Measurements from ENCODE around the gene RBM14. TPM values are rescaled to one million over a fixed set of nuclear protein-coding genes. Genes with fewer than 3 reads are reported as not detected.
"Not testable (repeated sequence)": the region's sequence is repeated elsewhere in the genome, so short reads cannot be mapped to it uniquely, and the experiment has no call there.

RBM14 gene
- total RNA-seq, 1 donor from 2014 or later = 197 TPM

GRCh38 chr11:66606608-66607007, 9.8 kb upstream of the RBM14 start:
- intact Hi-C loops (cut with micrococcal nuclease); H3K27me3 Mint-ChIP-seq (ENCODE audit: low read depth); H3K9me3 Mint-ChIP-seq; DNase-seq (ENCODE audit: low spot score); H3K27ac Mint-ChIP-seq; H3K4me3 Mint-ChIP-seq (ENCODE audit: low read depth): not testable (repeated sequence)
- Mint-ChIP-seq H3K4me1 (ENCODE audit: low read depth) (peaks cover 15% of the 10 kb centered on the region), H3K36me3 (ENCODE audit: low read depth) (peaks cover 13% of the 10 kb centered on the region)

DNA sequence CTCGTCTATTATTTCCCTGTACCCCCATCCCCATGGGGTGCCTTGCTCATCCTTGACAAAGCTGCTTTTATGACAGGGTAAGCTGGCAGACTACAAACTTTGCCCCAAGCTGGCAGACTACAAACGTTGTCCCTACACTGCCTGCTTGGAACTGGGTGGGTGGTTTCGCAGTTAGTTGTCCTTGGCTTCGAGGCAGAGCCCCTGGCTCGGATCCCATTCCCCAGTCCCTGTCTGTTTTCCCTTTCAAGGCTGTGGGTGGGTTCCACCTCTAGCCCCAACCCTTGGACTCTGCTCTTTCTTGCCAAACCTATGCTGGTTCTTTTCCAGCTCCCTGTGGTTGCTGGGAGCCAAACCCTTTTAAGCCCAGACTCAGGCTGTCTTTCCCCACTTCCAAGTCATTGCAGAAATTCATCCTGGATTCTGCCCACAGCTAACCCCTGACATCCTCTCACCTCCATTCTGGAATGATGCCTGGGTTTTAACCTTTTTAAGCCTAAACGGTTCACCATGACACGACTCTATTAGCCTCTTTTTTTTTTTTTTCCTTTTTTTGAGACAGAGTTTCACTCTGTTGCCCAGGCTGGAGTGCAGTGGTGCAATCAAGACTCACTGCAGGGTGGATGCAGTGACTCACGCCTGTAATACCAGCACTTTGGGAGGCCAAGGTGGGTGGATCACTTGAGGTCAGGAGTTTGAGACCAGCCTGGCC, 9.2 kb upstream of the RBM14 start:
- Mint-ChIP-seq H3K4me3 (ENCODE audit: low read depth) (no peak overlapping the region), H3K27ac (no peak overlapping the region), H3K36me3 (ENCODE audit: low read depth) (peaks cover 11% of the 10 kb centered on the region), H3K4me1 (ENCODE audit: low read depth) (peaks cover 15% of the 10 kb centered on the region), H3K27me3 (ENCODE audit: low read depth) (no peaks in the 10 kb centered on the region), H3K9me3 (no peaks in the 10 kb centered on the region)
- intact Hi-C loops (cut with micrococcal nuclease) = no loop called here
- DNase-seq (ENCODE audit: low spot score) = no peak

GRCh38 chr11:66609721-66610617, 6.5 kb upstream of the RBM14 start:
- Mint-ChIP-seq H3K36me3 (ENCODE audit: low read depth) (peaks cover 9% of the 10 kb centered on the region), H3K4me1 (ENCODE audit: low read depth) (peaks cover 15% of the 10 kb centered on the region), H3K27me3 (ENCODE audit: low read depth) (no peaks in the 10 kb centered on the region), H3K27ac (peak overlapping the region; percentile 77), H3K9me3 (no peaks in the 10 kb centered on the region), H3K4me3 (ENCODE audit: low read depth) (no peak overlapping the region)
- intact Hi-C loops (cut with micrococcal nuclease) = loop anchor here (10.0 kb wide), 1 partner anchor 505 kb away; the partner anchor contains the start of gene KDM2A
- DNase-seq (ENCODE audit: low spot score) = no peak

DNA sequence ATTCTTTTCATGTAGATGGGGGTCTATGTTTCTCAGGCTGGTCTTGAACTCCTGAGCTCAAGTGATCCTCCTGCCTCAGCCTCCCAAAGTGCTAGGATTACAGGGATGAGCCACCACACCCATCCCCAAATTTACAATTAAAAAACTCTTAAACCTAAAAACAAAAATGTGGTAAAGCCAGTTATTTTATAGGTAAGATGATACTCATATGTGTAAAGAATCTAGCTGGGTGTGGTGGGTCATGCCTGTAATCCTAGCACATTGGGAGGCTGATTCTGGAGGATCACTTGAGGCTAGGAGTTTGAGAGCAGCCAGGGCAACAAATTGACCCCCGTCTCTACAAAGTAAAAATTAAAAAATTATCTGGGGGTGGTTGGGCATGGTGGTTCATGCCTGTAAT, 4.0 kb upstream of the RBM14 start:
- intact Hi-C loops (cut with micrococcal nuclease) = loop anchor here (10.0 kb wide), 1 partner anchor 502 kb away; the partner anchor contains the start of gene KDM2A
- no peak for DNase-seq (ENCODE audit: low spot score)
- Mint-ChIP-seq H3K36me3 (ENCODE audit: low read depth) (peaks cover 23% of the 10 kb centered on the region), H3K27ac (no peak overlapping the region), H3K4me3 (ENCODE audit: low read depth) (no peak overlapping the region), H3K9me3 (no peaks in the 10 kb centered on the region), H3K4me1 (ENCODE audit: low read depth) (peaks cover 20% of the 10 kb centered on the region), H3K27me3 (ENCODE audit: low read depth) (no peaks in the 10 kb centered on the region)

GRCh38 chr11:66614073-66614472, 2.4 kb upstream of the RBM14 start:
- no peaks in the 10 kb centered on the region for H3K9me3 Mint-ChIP-seq
- peaks cover 37% of the 10 kb centered on the region for H3K36me3 Mint-ChIP-seq (ENCODE audit: low read depth)
- H3K4me1 Mint-ChIP-seq (ENCODE audit: low read depth) = peaks cover 30% of the 10 kb centered on the region
- no peak for DNase-seq (ENCODE audit: low spot score)
- no peak overlapping the region for H3K27ac Mint-ChIP-seq
- intact Hi-C loops (cut with micrococcal nuclease) = loop anchor here (10.0 kb wide), 1 partner anchor 501 kb away; the partner anchor contains the start of gene KDM2A
- H3K4me3 Mint-ChIP-seq (ENCODE audit: low read depth) = no peak overlapping the region
- no peaks in the 10 kb centered on the region for H3K27me3 Mint-ChIP-seq (ENCODE audit: low read depth)

DNA sequence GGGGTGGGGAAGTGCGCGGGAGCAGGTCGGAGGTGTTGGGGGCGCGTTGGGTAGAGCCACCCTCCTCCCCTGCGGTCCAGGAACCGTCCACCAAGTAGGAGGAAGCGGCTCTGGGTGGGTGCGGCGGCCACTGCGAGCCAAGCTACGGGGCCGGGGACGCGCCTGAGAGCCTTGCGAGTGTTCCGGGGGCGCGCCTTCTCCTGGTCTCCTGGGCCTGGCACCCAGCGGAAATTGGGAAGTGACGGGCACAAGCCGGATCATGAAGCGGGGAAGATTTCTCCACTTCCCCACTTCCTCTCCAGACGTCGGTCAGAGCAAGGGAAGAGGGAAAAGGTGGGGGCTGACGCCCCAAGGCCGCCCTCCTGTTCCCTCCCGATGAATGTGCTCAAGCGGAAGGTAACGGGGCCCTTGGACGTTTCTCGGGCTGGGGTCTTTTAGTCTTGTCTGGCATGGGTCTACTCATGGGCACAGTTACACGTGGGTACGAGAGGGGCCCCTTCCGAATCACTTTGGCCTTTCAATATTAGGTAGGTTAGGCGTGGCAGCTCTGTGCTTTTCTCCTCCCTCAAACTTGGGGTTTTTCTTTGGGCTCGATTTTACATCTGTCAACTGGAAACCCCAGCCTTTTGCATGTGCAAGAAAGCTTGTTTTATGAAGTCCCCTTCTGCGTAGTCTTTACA, 865 bp downstream of the RBM14 start:
- H3K36me3 Mint-ChIP-seq (ENCODE audit: low read depth) = peaks cover 65% of the 10 kb centered on the region
- no peak for DNase-seq (ENCODE audit: low spot score)
- peak overlapping the region; percentile 93 for H3K4me3 Mint-ChIP-seq (ENCODE audit: low read depth)
- intact Hi-C loops (cut with micrococcal nuclease) = loop anchor here (2.0 to 10.0 kb wide), 3 partner anchors 40 to 498 kb away; partner anchors contain the start of genes ACTN3, KDM2A and ZDHHC24
- H3K4me1 Mint-ChIP-seq (ENCODE audit: low read depth) = peaks cover 26% of the 10 kb centered on the region
- H3K27me3 Mint-ChIP-seq (ENCODE audit: low read depth) = no peaks in the 10 kb centered on the region
- H3K9me3 Mint-ChIP-seq = no peaks in the 10 kb centered on the region
- H3K27ac Mint-ChIP-seq = peak overlapping the region; percentile 97

- Mint-ChIP-seq H3K4me1 (ENCODE audit: low read depth) (peaks cover 41% of the 10 kb centered on the region), H3K9me3 (no peaks in the 10 kb centered on the region), H3K27me3 (ENCODE audit: low read depth) (no peaks in the 10 kb centered on the region), H3K4me3 (ENCODE audit: low read depth) (peak overlapping the region; percentile 93), H3K27ac (peak overlapping the region; percentile 97), H3K36me3 (ENCODE audit: low read depth) (peaks cover 84% of the 10 kb centered on the region)
- peak; percentile 20 for DNase-seq (ENCODE audit: low spot score)
- intact Hi-C loops (cut with micrococcal nuclease) = loop anchor here (2.0 to 10.0 kb wide), 3 partner anchors 42 to 496 kb away; partner anchors contain the start of genes KDM2A and RBM4B
These were observed 2.7 kb downstream of the RBM14 start for GRCh38 chr11:66619080-66619554.

DNA sequence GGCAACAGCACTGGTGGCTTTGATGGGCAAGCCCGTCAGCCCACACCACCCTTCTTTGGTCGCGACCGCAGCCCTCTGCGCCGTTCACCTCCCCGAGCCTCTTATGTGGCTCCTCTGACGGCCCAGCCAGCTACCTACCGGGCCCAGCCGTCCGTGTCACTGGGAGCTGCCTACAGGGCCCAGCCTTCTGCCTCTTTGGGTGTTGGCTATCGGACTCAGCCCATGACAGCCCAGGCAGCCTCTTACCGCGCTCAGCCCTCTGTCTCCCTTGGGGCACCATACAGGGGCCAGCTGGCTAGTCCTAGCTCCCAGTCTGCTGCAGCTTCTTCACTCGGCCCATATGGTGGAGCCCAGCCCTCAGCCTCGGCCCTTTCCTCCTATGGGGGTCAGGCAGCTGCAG, 8.0 kb downstream of the RBM14 start:
- H3K27ac Mint-ChIP-seq = no peak overlapping the region
- H3K4me3 Mint-ChIP-seq (ENCODE audit: low read depth) = no peak overlapping the region
- no peak for DNase-seq (ENCODE audit: low spot score)
- peaks cover 93% of the 10 kb centered on the region for H3K36me3 Mint-ChIP-seq (ENCODE audit: low read depth)
- intact Hi-C loops (cut with micrococcal nuclease) = no loop called here
- peaks cover 38% of the 10 kb centered on the region for H3K4me1 Mint-ChIP-seq (ENCODE audit: low read depth)
- H3K27me3 Mint-ChIP-seq (ENCODE audit: low read depth) = no peaks in the 10 kb centered on the region
- no peaks in the 10 kb centered on the region for H3K9me3 Mint-ChIP-seq

DNA sequence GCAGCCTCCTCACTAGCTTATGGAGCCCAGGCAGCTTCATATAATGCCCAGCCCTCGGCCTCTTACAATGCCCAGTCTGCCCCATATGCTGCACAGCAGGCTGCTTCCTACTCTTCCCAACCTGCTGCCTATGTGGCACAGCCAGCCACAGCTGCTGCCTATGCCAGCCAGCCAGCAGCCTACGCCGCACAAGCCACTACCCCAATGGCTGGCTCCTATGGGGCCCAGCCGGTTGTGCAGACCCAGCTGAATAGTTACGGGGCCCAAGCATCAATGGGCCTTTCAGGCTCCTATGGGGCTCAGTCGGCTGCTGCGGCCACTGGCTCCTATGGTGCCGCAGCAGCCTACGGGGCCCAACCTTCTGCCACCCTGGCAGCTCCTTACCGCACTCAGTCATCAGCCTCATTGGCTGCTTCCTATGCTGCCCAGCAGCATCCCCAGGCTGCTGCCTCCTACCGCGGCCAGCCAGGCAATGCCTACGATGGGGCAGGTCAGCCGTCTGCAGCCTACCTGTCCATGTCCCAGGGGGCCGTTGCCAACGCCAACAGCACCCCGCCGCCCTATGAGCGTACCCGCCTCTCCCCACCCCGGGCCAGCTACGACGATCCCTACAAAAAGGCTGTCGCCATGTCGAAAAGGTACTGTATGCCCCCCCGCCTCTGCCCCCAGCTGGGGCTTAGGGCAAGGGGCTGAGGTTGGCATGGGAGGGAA, 8.8 kb downstream of the RBM14 start:
- Mint-ChIP-seq H3K4me3 (ENCODE audit: low read depth) (no peak overlapping the region), H3K4me1 (ENCODE audit: low read depth) (peaks cover 39% of the 10 kb centered on the region), H3K9me3 (no peaks in the 10 kb centered on the region), H3K27me3 (ENCODE audit: low read depth) (no peaks in the 10 kb centered on the region), H3K27ac (no peak overlapping the region), H3K36me3 (ENCODE audit: low read depth) (peaks cover 93% of the 10 kb centered on the region)
- intact Hi-C loops (cut with micrococcal nuclease) = no loop called here
- no peak for DNase-seq (ENCODE audit: low spot score)

DNA sequence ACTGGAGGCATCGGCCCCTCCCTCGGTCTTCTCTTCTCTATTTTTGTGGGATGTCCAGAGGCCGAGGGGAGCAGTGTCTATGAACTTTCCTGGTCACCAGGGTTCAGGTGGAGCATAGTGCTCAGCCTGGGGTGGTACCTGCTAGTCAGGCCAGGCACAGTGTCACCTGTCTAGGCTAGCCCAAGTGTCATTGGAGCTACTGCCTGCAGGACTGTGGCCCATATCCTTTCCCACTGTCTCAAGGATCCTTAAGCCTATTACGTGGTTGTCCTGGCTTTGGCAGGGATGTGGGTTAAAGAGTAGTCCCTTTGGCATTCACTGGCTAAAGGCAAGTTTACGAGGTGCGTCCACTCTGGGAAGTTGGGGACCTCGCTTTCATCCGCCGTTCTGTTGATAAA, 9.3 kb downstream of the RBM14 start:
- Mint-ChIP-seq H3K27ac (no peak overlapping the region), H3K9me3 (no peaks in the 10 kb centered on the region), H3K4me1 (ENCODE audit: low read depth) (peaks cover 40% of the 10 kb centered on the region), H3K27me3 (ENCODE audit: low read depth) (no peaks in the 10 kb centered on the region), H3K36me3 (ENCODE audit: low read depth) (peaks cover 90% of the 10 kb centered on the region), H3K4me3 (ENCODE audit: low read depth) (no peak overlapping the region)
- intact Hi-C loops (cut with micrococcal nuclease) = no loop called here
- no peak for DNase-seq (ENCODE audit: low spot score)

- Mint-ChIP-seq H3K4me3 (ENCODE audit: low read depth) (no peak overlapping the region), H3K9me3 (no peaks in the 10 kb centered on the region), H3K36me3 (ENCODE audit: low read depth) (peaks cover 85% of the 10 kb centered on the region), H3K27ac (no peak overlapping the region), H3K27me3 (ENCODE audit: low read depth) (no peaks in the 10 kb centered on the region), H3K4me1 (ENCODE audit: low read depth) (peaks cover 37% of the 10 kb centered on the region)
- DNase-seq (ENCODE audit: low spot score) = no peak
- intact Hi-C loops (cut with micrococcal nuclease) = no loop called here
These were observed 10.0 kb downstream of the RBM14 start for GRCh38 chr11:66626382-66626781.

GRCh38 chr11:66626926-66627325, 10.5 kb downstream of the RBM14 start:
- intact Hi-C loops (cut with micrococcal nuclease) = no loop called here
- peaks cover 85% of the 10 kb centered on the region for H3K36me3 Mint-ChIP-seq (ENCODE audit: low read depth)
- peaks cover 34% of the 10 kb centered on the region for H3K4me1 Mint-ChIP-seq (ENCODE audit: low read depth)
- H3K27ac Mint-ChIP-seq = no peak overlapping the region
- DNase-seq (ENCODE audit: low spot score) = no peak
- H3K9me3 Mint-ChIP-seq = no peaks in the 10 kb centered on the region
- no peaks in the 10 kb centered on the region for H3K27me3 Mint-ChIP-seq (ENCODE audit: low read depth)
- no peak overlapping the region for H3K4me3 Mint-ChIP-seq (ENCODE audit: low read depth)
